ENCODE data around the gene ROBO2. TPM values are rescaled to one million over a fixed set of nuclear protein-coding genes. Genes with fewer than 3 reads are reported as not detected.

The ROBO2 gene
- polyA plus RNA-seq, 1 donor from 2014 or later: 55.5 TPM

DNA sequence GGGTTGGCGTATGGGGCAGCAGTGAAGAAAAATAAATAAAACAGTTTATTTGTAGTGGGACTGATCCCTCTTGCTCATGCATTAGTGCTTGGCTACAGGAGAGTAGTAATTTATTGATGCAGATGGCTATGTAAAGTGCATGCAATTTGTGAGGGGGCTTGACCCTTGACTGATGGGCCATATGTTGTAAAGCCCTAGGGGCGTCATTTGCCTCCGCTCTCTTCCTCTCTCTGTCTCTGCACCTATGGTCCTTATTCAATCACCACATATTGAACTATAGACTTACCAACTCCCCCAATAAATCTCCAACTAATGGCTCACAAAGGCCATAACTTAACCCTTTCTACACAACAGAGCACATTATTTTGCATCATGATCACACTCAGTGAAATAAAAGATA, 227.7 kb downstream of the ROBO2 start:
- TF ChIP-seq, protein P1, sequence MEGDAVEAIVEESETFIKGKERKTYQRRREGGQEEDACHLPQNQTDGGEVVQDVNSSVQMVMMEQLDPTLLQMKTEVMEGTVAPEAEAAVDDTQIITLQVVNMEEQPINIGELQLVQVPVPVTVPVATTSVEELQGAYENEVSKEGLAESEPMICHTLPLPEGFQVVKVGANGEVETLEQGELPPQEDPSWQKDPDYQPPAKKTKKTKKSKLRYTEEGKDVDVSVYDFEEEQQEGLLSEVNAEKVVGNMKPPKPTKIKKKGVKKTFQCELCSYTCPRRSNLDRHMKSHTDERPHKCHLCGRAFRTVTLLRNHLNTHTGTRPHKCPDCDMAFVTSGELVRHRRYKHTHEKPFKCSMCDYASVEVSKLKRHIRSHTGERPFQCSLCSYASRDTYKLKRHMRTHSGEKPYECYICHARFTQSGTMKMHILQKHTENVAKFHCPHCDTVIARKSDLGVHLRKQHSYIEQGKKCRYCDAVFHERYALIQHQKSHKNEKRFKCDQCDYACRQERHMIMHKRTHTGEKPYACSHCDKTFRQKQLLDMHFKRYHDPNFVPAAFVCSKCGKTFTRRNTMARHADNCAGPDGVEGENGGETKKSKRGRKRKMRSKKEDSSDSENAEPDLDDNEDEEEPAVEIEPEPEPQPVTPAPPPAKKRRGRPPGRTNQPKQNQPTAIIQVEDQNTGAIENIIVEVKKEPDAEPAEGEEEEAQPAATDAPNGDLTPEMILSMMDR (IDR thresholded peaks at IDR 0.05; ENCODE audit: poor library complexity, severe bottlenecking): no peak
- TF ChIP-seq SMC3 (conservative IDR thresholded peaks at IDR 0.05; ENCODE audit: poor library complexity) (no peak), EZH2 (IDR thresholded peaks at IDR 0.05; ENCODE audit: borderline replicate concordance, insufficient read depth, low read length, poor library complexity, severe bottlenecking) (no peak), TAF1 (IDR thresholded peaks at IDR 0.05; ENCODE audit: low read depth) (no peak), RAD21 (conservative IDR thresholded peaks at IDR 0.05) (no peak), POLR2AphosphoS5 (IDR thresholded peaks at IDR 0.05) (no peak), EP300 (conservative IDR thresholded peaks at IDR 0.05; ENCODE audit: poor library complexity, severe bottlenecking) (no peak), MXI1 (conservative IDR thresholded peaks at IDR 0.05; ENCODE audit: poor library complexity, severe bottlenecking) (no peak)
- TF ChIP-seq, protein P2, sequence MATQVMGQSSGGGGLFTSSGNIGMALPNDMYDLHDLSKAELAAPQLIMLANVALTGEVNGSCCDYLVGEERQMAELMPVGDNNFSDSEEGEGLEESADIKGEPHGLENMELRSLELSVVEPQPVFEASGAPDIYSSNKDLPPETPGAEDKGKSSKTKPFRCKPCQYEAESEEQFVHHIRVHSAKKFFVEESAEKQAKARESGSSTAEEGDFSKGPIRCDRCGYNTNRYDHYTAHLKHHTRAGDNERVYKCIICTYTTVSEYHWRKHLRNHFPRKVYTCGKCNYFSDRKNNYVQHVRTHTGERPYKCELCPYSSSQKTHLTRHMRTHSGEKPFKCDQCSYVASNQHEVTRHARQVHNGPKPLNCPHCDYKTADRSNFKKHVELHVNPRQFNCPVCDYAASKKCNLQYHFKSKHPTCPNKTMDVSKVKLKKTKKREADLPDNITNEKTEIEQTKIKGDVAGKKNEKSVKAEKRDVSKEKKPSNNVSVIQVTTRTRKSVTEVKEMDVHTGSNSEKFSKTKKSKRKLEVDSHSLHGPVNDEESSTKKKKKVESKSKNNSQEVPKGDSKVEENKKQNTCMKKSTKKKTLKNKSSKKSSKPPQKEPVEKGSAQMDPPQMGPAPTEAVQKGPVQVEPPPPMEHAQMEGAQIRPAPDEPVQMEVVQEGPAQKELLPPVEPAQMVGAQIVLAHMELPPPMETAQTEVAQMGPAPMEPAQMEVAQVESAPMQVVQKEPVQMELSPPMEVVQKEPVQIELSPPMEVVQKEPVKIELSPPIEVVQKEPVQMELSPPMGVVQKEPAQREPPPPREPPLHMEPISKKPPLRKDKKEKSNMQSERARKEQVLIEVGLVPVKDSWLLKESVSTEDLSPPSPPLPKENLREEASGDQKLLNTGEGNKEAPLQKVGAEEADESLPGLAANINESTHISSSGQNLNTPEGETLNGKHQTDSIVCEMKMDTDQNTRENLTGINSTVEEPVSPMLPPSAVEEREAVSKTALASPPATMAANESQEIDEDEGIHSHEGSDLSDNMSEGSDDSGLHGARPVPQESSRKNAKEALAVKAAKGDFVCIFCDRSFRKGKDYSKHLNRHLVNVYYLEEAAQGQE (IDR thresholded peaks at IDR 0.05; ENCODE audit: borderline replicate concordance): no peak
- no peaks in the 10 kb centered on the region for H3K27me3 ChIP-seq (ENCODE audit: insufficient read depth, low read depth, low read length)

DNA sequence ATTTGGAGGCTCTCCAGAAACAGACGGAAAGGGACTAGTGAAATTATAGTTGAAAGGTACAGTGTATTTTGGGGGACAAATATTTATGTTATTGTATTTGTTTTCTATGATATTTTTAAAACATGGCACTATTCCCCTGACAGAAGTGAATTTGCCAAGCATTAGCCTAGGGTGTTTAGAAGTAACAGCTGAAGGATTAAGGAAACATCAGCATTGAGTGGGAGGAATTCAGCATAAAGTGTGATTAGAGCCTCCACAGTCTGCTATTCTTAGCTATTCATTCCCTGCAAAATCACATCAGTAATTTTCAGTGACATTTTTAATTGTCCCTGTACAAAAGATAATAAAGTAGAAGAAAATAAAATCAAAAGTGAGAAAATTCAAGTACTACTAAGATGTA, 231.4 kb downstream of the ROBO2 start:
- Histone ChIP-seq H3K27ac (ENCODE audit: low read length) (no peak overlapping the region), H3K27me3 (ENCODE audit: insufficient read depth, low read depth, low read length) (no peaks in the 10 kb centered on the region), H3F3A (ENCODE audit: insufficient read depth, low read length, poor library complexity, severe bottlenecking) (no peaks in the 10 kb centered on the region), H2AFZ (ENCODE audit: low read depth, low read length) (no peak overlapping the region), H3K79me2 (replicated peaks; ENCODE audit: insufficient read depth, low read length) (no peaks in the 10 kb centered on the region), H3K4me3 (ENCODE audit: low read length) (no peak overlapping the region), H3K36me3 (ENCODE audit: insufficient read depth, low read length) (no peaks in the 10 kb centered on the region), H3K9me3 (ENCODE audit: low read length) (no peaks in the 10 kb centered on the region), H3K9ac (ENCODE audit: low read length) (no peak overlapping the region), H3K4me2 (ENCODE audit: low read length) (no peak overlapping the region), H4K20me1 (ENCODE audit: insufficient read depth) (no peaks in the 10 kb centered on the region), H3K9me2 (ENCODE audit: insufficient read depth, low read length) (no peaks in the 10 kb centered on the region)
- TF ChIP-seq POLR2AphosphoS5 (IDR thresholded peaks at IDR 0.05) (no peak), TAF1 (IDR thresholded peaks at IDR 0.05; ENCODE audit: low read depth) (no peak), EZH2 (IDR thresholded peaks at IDR 0.05; ENCODE audit: borderline replicate concordance, insufficient read depth, low read length, poor library complexity, severe bottlenecking) (no peak), SMC3 (conservative IDR thresholded peaks at IDR 0.05; ENCODE audit: poor library complexity) (no peak), RAD21 (conservative IDR thresholded peaks at IDR 0.05) (no peak), EP300 (conservative IDR thresholded peaks at IDR 0.05; ENCODE audit: poor library complexity, severe bottlenecking) (no peak), MXI1 (conservative IDR thresholded peaks at IDR 0.05; ENCODE audit: poor library complexity, severe bottlenecking) (no peak)
- TF ChIP-seq, protein P2 (IDR thresholded peaks at IDR 0.05; ENCODE audit: borderline replicate concordance): no peak
- TF ChIP-seq, protein P1 (IDR thresholded peaks at IDR 0.05; ENCODE audit: poor library complexity, severe bottlenecking): no peak

More for the DNA sequence above, 227.7 kb downstream of the ROBO2 start:
- no peaks in the 10 kb centered on the region for H3K36me3 ChIP-seq (ENCODE audit: insufficient read depth, low read length)
- no peak overlapping the region for H3K9ac ChIP-seq (ENCODE audit: low read length)
- H3K79me2 ChIP-seq (replicated peaks; ENCODE audit: insufficient read depth, low read length): no peaks in the 10 kb centered on the region
- H3K4me2 ChIP-seq (ENCODE audit: low read length): no peak overlapping the region
- no peak overlapping the region for H2AFZ ChIP-seq (ENCODE audit: low read depth, low read length)
- H3K9me2 ChIP-seq (ENCODE audit: insufficient read depth, low read length): no peaks in the 10 kb centered on the region
- no peak overlapping the region for H3K27ac ChIP-seq (ENCODE audit: low read length)
- no peaks in the 10 kb centered on the region for H3K9me3 ChIP-seq (ENCODE audit: low read length)
- H4K20me1 ChIP-seq (ENCODE audit: insufficient read depth): no peaks in the 10 kb centered on the region
- H3K4me3 ChIP-seq (ENCODE audit: low read length): no peak overlapping the region
- no peaks in the 10 kb centered on the region for H3F3A ChIP-seq (ENCODE audit: insufficient read depth, low read length, poor library complexity, severe bottlenecking)
